NCI-H2171 (cell line): ENCODE results near the gene STAM2.
"Not testable (repeated sequence)": the region's sequence is repeated elsewhere in the genome, so short reads cannot be mapped to it uniquely, and the experiment has no call there.

Experiments
- DNase-seq: peaks from one replicate; lab custom pipeline; 2025; lab: John Stamatoyannopoulos, UW

Gene STAM2

DNA sequence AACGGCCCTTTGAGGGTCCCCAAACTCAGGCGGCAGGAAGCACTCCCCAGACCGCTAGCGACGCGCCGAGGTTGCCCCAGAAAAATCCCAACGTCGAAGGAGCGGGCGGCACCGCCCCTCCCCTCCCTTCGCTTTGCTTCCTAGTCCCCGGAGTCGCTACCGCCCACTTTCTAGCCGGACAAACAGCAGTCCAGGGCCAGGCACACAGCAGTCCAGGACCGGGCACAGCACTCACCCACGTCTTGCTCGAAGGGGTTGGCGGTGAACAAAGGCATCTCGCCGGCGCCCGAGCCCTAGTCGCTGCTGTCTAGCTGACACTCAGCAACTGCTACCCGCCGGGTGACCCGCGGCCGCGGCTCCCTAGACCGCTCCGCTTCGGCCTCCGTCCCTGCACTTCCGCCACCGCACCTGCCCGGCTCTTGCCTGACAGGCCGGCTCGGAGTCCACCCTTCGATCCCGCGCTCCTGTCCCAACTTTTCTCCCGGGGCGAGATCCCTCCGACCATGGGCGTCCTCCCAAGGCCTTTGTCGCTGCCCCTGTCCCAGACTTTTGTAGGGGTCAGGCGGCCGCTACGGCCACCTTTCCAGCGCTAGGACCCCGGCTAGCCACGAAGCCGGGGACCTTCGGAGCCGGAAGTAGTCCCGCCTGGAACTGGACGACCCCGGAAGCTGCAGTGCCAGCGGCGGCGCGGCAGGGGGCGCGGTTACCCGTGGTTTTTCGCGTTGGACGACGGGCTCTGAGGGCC, at the start of gene STAM2:
TSS of gene STAM2 (minus strand) at position 396 of the 745 bp plus-strand sequence. CDS start at position 275, 121 bp downstream.
- peak; percentile 80 for DNase-seq

GRCh38 chr2:152223977-152224376, 48.4 kb upstream of the STAM2 start:
- DNase-seq, result no peak

DNA sequence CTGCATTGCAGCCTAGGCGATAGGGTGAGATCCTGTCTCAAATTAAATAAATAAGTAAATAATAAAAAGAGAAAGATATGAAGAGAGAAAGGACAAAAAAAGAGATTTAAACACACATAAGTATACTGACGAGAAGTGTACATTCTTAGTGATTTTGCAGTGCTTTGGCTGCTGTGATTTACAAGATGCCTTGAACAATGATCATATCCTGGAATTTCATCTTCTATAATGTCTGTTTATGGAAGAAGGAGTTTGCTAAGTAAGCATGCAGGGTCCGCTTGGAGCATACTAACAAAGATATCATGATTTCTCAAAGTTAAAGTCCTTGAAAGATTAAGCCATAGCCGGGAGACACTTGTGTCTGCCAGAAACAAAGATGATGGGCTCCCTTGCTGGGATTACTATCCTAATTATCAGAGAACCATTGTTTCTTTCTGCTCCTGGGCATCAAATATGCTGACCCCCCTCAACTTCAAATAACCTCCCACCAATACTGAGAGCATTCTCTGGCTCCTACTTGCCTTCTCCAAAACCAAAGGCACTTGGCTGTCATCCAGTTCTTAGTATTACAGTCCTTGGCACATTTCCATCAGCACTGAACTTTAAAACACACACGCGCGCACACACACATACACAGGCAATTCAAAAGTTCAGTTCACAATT, 47.5 kb upstream of the STAM2 start:
- DNase-seq, result peak; percentile 93

DNA sequence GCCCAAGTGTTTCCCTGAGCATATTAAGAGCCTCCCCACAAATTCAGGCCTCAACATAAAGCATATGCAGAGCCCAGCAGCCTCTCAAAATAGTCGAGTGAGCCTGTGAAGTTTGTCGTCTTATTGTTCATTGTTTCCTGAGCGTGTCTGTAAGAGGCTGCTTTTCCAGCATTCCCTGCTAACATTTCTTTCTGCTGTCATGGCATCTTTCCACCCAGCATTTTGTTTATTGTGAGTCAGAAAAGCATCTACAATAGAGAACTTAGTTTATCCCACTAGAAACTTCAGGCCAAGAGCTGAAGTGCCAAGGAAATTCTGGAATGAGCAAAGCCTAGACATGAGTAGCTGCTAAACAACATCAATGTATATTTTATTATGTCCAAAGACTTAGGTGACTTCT, 46.3 kb upstream of the STAM2 start:
- no peak for DNase-seq

DNA sequence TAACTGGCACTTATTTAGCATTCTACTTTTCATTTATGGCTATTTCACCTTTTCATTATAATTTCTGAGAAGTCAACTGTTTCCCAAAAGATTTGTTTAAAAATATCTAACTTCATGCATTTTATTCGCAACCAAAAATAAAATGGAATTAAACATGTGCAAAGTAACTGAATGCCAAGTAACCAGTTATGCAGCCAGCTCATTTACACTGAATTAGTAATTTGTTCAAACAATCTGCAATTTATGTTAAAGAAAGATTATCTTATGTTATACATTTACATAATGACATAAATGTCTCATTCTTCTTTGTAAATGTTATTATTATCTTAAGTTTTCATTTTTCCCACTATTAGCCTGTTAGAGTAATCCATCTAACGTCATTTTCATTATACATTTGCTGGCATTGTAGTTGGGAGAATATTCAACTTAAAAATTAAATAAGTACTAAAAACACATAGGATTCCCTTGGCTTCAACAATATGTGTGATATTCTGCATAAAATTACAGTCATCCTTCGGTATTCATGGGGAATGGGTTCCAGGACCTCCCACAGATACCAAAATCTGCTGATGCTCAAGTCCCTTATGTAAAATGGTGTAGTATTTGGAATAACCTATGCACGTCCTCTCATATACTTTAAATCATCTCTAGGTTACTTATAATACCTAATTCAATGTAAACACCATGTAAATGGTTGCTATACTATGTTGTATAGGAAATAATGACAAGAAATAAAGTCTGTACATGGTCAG, 43.7 kb upstream of the STAM2 start:
- DNase-seq, result no peak

DNA sequence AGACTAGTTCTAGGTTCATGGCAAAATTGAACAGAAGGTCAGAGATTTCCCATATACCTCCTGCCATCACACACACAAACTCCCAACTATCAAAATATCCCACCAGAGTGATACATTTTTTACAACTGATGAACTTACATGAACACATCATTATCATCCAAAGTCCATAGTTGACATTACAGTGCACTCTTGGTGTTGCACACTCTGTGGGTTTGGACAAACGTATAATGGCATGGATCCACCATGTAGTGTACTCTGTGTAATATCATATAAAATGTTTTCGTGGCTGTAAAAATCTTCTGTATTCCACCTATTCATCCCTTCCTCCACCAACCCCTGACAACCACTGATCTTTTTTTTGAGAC, 25.9 kb upstream of the STAM2 start:
- DNase-seq, result no peak

DNA sequence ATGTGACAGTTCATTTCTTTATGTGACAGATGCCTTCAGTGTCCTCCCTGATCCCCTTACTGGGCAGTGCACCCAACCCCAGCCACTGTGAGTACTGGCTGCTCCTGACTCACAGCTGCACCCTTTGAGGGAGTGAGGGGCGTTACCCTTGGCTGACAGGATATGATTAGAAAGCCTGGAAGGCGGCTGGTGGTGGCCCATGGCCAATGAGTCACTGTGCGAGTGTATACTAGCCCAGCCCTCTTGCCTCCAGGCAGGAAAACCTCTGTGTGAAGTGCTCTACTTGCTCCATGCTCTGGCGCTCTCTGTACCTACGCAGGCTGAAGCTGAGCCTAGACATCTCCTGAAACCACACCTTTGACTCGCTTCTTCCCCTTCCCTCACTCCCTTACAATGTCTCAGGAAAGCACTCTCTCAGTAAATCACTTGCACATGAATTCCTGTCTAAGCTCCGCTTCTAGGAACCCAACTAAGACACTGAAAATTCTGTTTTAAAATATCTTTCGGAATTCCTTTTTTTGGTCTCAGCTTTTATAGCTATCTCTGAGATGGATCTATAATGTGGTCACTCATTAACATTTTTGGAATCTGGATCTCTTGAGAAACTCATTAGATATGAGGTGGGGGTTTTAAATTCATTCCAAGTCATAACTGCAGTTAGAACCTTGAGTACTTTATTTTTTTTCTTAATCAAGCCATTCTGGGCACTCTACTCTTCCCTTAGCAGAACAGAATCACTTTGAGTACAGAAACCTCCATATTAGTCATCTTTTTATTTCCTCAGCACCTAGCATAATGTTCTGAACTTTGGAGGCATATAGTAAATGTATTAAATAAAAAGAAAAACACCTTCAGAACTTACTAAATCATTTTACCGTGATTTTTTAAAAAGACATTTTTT, 25.3 kb upstream of the STAM2 start:
- no peak for DNase-seq

DNA sequence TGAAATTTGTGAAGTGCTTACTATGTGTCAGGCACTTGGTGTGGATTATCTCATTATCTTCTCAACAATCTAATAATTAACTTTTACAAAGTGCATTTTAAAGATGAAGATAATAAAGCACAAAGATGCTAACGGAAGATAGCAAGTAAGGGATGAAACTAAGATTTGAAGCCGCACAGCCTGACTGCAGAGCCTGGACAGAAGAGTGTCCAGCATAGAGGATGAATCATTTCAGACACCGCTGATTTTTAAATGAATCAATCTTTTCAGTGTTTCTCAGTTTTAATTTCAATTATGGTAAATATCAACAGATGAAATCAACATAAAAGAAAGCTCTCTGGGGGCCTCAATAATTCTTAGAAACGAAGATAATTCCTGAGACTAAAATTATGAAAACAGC, 24.5 kb upstream of the STAM2 start:
- DNase-seq, result no peak

DNA sequence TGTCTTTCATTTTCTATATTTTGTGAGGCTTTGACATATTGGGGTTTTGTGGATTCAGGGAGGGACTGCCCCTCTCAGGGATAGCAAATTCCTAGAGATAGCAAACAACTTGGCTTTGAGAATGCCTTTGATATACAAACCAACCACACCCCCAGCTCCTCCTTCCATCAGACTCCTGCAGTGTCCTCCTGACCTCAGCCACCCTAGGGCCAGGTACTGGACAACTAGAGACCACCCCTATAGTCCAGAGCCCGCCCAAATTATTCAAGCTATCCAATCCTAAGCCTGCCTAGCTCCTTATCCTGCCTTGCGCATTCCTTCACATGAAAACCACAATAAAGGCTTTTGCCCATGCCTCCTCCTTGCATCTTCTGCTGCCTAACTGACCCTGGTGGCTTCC, 22.9 kb upstream of the STAM2 start:
- no peak for DNase-seq

DNA sequence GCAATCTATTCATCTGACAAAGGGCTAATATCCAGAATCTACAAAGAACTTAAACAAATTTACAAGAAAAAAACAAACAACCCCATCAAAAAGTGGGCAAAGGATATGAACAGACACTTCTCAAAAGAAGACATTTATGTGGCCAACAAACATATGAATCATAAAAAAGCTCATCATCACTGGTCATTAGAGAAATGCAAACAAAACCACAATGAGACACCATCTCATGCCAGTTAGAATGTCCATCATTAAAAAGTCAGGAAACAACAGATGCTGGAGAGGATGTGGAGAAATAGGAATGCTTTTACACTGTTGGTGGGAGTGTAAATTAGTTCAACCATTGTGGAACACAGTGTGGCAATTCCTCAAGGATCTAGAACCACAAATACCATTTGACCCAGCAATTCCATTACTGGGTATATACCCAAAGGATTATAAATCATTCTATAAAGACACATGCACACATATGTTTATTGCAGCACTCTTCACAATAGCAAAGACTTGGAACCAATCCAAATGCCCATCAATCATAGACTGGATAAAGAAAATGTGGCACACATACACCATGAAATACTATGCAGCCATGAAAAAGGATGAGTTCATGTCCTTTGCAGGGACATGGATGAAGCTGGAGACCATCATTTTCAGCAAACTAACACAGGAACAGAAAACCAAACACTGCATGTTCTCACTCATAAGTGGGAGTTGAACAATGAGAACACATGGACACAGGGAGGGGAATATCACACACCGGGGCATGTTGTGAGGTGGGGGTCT, 22.1 kb upstream of the STAM2 start:
- DNase-seq, result not testable (repeated sequence)

DNA sequence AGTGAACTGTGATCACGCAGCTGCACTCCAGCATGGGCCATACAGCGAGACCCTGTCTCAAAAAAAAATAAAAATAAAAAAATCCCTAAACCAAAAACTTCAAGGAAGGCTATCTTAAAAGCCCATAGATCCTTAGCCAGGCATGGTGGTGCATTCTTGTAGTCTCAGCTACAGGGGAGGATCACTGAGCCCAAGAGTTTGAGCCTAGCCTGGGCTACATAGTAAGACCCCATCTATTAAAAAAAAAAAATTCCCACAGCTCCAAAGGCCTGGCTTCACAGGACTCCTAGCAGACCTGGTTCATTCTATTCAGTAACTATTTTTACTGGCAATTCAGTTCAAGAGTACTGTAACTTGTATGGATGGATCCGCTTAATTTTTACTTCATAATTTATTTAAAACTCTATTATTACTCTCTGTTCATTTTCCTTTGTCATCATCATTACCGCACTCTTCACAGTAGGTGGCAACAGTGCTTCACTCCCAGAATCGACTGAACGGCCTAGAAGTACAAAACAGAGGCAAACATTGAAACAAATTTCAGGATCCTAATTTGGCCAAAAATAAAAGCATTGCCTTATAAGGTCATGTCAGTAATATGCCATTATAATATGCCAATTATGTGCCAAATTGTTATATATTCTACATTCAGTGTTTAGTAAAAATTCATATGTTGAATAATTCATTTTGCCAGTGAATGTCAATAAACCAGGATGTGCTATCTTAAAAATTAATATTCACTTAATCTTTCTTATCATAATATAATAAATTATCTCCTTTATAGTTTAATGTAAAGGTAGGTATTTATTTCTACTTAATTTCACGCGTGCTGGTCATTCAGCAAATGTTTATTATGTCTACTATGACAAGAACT, 14.3 kb upstream of the STAM2 start:
- DNase-seq, result peak; percentile 41

GRCh38 chr2:152186808-152187207, 11.2 kb upstream of the STAM2 start:
- DNase-seq, result not testable (repeated sequence)

GRCh38 chr2:152186262-152186661, 10.7 kb upstream of the STAM2 start:
- DNase-seq, result no peak

DNA sequence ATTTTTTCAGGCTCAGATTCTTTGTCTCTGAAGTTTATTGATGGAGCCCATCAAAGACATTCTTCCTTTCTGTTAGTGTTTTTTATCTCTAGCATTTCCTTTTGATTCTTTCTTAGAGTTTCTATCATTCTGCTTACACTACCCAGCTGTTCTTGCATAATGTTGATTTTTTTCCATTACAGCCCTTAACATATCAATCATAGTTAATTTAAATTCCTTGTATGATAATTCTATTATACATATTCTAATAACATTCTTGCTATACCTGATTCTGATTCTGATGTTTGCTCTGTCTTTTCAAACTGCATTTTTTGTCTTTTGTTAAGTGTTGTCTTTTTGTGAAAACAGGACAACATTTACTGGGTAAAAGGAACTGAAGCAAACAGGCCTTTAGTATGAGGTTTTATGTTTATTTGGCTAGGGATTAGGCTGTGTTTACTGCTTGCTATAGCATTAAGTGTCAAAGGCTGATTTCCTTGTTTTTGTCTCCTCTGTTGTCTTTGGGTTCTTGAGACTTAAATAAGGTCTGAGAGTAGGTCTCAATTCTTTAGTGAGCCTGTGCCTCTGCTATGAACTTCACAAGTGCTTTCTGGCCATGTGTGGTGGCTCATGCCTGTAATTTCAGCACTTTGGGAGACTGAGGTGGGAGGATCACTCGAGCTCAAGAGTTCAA, 8.0 kb upstream of the STAM2 start:
- no peak for DNase-seq

DNA sequence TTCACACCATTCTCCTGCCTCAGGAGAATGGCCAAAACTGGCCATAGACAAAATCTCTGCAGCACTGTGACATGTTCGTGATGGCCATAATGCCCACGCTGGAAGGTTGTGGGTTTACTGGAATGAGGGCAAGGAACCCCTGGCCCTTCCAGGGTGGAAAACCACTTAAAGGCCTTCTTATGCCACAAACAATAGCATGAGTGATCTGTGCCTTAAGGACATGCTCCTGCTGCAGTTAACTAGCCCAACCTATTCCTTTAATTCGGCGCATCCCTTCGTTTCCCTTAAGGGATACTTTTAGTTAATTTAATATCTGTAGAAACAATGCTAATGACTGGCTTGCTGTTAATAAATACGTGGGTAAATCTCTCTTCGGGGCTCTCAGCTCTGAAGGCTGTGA, 2.1 kb upstream of the STAM2 start:
- DNase-seq, result not testable (repeated sequence)

DNA sequence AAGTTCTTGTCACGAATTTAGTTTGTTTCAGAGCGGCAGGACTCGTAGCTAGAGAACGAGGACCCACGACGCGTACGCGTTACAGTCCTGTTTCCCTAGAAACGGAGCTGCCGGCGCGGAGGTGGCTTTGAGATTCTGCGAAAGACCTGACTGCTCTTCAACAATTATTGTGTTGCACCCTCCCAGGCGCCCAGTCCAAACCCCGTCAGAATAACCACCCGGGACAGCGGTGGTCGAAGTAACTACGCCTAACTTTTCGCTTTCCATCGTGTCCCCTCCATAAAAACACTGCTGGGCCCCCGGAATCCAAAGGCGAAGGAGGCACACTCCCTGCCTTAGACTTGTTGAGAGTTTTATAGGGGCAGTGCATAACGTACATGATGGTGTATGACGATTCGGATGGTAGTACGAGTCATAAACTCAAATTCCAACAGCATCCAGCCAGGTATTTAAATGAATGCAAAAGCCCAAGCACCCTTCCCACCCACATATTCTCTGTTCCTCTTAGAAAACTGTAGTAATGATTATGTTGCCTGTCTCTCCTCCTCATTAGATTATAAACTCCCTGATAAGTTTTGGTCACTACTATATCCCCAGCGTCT, 651 bp upstream of the STAM2 start:
- DNase-seq, result no peak

GRCh38 chr2:152175012-152175367, 573 bp downstream of the STAM2 start:
- no peak for DNase-seq

GRCh38 chr2:152174574-152174973, 989 bp downstream of the STAM2 start:
- DNase-seq, result no peak

DNA sequence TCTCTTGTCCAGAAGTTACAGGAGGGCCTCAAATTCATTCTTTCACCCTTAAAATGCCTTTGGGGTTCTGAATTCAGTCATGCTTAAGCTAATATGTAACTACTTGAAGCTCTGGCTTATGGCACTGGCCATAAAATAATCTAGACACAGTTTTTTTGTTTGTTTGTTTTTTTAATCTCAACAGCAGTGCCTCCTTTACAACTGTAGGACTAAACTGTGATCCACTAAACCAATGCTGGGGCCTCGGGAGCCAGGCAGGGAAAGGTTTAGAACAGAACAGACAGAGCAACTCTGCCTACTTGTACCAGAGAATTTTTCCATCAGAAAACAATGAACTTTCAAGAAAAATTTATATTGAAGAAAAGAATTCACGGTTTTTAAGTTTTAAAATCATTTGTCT, 1.7 kb downstream of the STAM2 start:
- no peak for DNase-seq
